Bone marrow (tissue), 2 donors: ENCODE results near the gene EXOC3L2.
"Not testable (repeated sequence)": the region's sequence is repeated elsewhere in the genome, so short reads cannot be mapped to it uniquely, and the experiment has no call there.

ENCODE experiments used
- DNase-seq, 2 donors: peaks; one replicate each; lab custom pipeline; 2025; lab: John Stamatoyannopoulos, UW

The EXOC3L2 gene

GRCh38 chr19:45255611-45256157 lies 10.5 kb upstream of the EXOC3L2 start:
- DNase-seq, result no peak

- DNase-seq, result no peak
These were observed 8.9 kb upstream of the EXOC3L2 start for GRCh38 chr19:45254044-45254531.

GRCh38 chr19:45253396-45254027 lies 8.3 kb upstream of the EXOC3L2 start:
- no peak for DNase-seq

GRCh38 chr19:45251452-45252354 lies 6.5 kb upstream of the EXOC3L2 start:
- peak in 1 of 2 donors; percentile 17 for DNase-seq

- peak in 1 of 2 donors; percentile 38 for DNase-seq
These were observed 5.7 kb upstream of the EXOC3L2 start, which contains the start of gene MARK4 for GRCh38 chr19:45250832-45251451. MARK4 (plus strand) TSS chr19:45251271; CDS start chr19:45251589, 318 bp downstream.

- DNase-seq, result no peak
These were observed 5.1 kb upstream of the EXOC3L2 start for GRCh38 chr19:45250216-45250831.

- DNase-seq, result no peak
These were observed 4.2 kb upstream of the EXOC3L2 start for GRCh38 chr19:45249261-45250033.

- DNase-seq, result no peak
These were observed 1.9 kb upstream of the EXOC3L2 start for GRCh38 chr19:45247136-45247535.

- no peak for DNase-seq
These were observed 619 bp upstream of the EXOC3L2 start for GRCh38 chr19:45245826-45246225.

GRCh38 chr19:45244133-45244794 lies 943 bp downstream of the EXOC3L2 start:
- DNase-seq, result no peak

- DNase-seq, result no peak
These were observed 2.0 kb downstream of the EXOC3L2 start for GRCh38 chr19:45243144-45243732.

GRCh38 chr19:45238556-45238955 lies 6.7 kb downstream of the EXOC3L2 start:
- no peak for DNase-seq

GRCh38 chr19:45235485-45235884 lies 9.7 kb downstream of the EXOC3L2 start:
- DNase-seq, result peak in 1 of 2 donors; percentile 5

GRCh38 chr19:45234089-45234869 lies 10.9 kb downstream of the EXOC3L2 start:
- DNase-seq, result no peak

- DNase-seq, result no peak
These were observed 13.3 kb downstream of the EXOC3L2 start for GRCh38 chr19:45231891-45232290.

GRCh38 chr19:45229056-45229455 lies 16.2 kb downstream of the EXOC3L2 start:
- DNase-seq, result not testable (repeated sequence)

GRCh38 chr19:45224645-45225044 lies 20.6 kb downstream of the EXOC3L2 start:
- DNase-seq, result no peak

- no peak for DNase-seq
These were observed 21.3 kb downstream of the EXOC3L2 start for GRCh38 chr19:45223879-45224278.

- no peak for DNase-seq
These were observed 22.5 kb downstream of the EXOC3L2 start for GRCh38 chr19:45222724-45223123.
